Anterior cingulate cortex (tissue), 58 donors: ENCODE measurements around the gene CYLD.
A peak's percentile ranks its signal among the peaks of the same experiment; 100 is the strongest.

Experiments
- DNase-seq, 58 donors: peaks; one replicate each; lab custom pipeline; 2025; lab: John Stamatoyannopoulos, UW

The CYLD gene

DNA sequence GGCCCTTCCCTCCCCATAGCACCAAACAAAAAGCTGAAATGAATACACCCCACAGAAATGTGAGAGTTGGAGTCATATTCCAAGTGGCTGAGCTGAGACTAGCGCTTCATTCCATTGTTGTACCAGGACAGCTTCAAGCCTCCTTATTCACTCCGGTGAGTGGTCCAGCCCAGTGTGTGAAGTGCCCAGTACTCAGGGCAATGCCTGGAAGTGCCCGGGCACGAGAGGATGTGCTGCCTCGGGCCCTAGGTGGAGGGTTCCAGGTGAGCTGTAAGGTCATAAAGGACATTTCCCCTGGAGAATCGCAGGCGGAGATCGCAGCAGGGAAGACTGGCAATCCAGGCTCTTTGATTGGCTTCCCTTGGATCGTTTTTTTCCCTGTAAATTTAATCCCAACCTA, 5.4 kb upstream of the CYLD start:
- no peak for DNase-seq

DNA sequence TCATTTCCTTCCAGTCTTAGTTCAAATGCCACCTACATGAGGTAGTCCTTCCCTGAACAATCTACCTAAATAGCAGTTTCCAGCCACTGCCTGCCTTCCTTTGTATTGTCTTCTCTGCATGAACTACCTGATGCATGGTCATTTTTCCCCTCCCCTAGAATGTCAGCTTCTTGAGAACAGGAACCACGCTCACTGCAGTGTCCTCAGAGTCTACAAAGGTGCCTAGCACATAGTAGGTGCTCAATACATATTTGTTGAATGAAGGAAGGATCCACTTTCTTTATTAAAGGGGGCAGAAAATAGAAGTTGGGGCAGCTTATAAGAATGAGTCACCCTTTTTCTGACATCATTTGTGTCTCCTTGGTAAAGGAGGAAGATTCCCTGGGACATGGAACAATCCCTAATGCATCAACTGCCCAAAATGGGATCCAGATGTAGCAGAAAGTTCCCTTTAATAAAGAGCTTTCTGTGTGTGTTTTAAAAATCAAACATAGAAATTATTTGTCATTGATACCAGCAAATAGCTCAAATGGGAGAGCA, 4.4 kb upstream of the CYLD start:
- DNase-seq = no peak

DNA sequence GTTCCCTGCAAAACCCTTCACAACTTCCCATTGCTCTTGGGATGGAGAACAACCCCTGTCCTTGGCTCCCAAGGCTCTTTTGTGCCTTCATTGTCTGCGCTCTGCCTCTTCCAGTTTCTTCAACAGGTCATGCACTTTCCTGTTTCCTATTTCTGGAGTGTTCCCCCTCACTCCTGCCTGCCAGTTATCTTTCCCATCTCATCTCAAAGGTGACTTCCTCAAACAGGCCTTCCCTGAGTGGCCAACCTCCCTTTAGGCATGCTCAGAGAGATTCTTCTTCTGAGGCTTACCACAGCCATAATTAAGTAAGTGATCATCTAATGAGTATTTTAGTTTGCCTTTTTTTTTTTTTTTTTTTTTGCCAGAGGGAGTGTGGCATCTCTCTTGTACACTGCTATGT, 2.9 kb upstream of the CYLD start:
- no peak for DNase-seq

DNA sequence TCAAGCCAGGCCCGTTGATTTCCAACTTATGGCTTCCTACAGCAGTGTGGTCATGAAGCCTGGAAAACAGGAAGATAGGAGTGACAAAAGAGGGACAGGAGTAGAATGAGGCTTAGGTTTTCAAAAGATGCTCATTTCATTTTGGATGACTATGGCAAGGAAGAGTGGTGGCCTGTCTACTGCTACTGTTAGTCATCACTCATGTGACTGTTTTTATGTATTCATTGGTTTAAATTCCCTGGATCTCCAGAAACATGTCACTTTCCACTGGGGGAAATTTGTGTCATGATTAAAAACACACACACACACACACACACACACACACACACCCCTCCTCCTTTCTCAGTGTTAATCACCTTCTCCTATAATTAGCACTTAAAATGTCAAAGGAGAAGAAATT, 1.1 kb upstream of the CYLD start:
- no peak for DNase-seq

DNA sequence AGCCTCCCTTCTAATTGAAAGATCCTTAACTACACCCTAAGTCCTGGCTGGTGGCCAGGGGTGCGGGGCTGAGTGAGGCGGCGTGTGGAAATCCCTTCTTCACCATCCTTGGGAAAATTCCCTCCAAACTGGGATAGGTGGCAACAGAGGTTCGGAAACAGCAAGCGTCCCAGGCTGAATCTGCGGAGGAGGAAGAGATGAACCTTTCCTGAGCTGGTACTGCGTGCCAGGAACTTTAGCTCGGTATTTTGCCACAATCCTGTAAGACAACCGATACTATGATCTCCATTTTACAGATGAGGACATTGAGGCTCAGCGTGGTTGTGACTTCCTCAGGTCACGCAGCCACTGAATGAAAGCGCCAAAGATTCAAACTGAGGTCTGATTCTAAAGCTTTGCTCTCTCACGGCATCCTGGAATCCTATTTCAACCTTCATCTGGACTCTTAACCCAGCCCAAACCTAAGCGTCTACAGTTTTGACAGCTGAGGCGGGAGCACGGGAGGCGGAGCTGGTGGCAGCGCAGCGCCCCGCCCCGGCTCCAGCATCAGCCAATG, 583 bp upstream of the CYLD start:
- DNase-seq = peak in 4 of 58 donors; percentile 6 to 72 (median 36)

- DNase-seq = peak in 15 of 58 donors; percentile 10 to 55 (median 33)
Observed at GRCh38 chr16:50742576-50743200, 802 bp downstream of the CYLD start.

DNA sequence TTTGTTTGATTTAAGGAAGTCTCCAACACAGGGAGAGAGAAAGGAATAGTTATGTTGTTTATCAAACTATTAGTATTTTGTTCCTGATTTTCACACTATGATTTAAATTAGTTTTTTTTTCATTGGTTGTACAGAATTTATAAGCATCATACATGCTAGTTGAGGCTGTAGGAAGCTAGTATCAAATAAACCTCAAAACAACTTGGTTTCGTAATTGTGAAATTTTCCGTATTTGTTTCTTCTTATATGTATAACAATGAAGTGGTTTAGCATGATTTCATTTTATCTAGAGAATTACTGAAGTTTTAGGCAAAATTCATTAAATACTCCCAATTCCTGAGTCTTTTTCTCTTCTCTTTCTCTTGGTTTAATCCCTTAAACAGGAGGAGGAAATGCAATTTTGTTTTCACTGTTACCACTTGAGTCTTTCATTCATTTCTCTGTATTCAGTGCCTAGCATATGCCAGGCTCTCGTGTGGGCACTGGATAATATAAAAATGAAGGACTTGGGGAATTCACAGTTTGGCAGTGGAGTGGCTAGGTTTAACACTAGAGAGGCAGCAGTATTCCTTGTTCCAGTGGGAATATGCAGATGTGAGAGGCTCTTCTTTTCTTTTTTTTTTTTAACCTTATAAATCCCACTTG, 1.8 kb downstream of the CYLD start:
- DNase-seq = no peak

GRCh38 chr16:50744881-50745280, 3.0 kb downstream of the CYLD start:
- no peak for DNase-seq

DNA sequence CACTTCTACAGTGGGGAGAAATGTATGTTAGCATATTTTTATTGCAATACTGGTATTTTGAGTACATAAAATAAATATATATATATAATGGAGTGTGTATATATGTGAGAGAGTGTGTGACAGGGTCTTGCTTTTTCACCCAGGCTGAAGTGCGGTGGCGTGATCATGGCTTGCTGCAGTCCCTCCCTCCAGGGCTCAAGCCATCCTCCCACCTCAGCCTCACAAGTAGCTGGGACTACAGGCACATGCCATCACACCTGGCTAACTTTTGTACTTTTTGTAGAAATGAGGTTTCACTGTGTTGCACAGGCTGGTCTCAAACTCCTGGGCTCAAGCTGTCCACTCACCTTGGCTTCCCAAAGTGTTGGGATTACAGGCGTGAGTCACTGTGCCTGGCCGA, 4.1 kb downstream of the CYLD start:
- DNase-seq = no peak

DNA sequence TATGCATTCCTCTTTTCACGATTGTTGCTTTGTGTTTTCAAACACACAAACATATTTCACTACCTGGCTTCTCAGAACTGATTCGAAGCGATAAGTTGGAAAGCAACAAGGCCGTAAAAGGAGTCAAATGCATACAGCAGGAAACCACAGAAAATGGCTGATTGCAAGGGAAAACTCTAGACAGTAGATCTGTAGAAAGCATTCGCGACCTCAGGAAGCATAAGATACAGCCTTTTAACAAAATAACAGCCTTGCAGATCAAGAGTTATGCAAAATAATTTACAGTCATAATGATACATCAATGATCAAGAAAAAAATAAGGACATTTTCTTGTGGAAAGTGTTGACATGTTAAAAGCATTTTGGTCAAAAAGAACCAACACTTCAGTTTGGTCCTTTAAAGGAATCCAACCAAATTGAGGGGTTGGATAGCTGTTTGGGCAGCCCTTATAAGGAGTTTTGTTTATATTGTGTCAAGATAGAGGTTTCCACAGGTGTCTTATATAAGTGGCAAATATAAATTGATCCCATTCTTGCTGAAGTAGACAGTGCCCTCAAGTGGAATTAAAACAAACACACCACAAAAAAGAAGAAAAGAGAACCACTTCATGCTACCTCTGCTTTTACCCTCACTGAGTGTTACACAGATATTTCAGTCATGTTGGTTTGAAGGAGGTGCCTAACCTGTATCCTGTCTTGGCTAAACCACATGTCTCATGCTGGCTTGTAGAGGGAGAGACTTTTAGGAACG, 5.5 kb downstream of the CYLD start:
- no peak for DNase-seq

DNA sequence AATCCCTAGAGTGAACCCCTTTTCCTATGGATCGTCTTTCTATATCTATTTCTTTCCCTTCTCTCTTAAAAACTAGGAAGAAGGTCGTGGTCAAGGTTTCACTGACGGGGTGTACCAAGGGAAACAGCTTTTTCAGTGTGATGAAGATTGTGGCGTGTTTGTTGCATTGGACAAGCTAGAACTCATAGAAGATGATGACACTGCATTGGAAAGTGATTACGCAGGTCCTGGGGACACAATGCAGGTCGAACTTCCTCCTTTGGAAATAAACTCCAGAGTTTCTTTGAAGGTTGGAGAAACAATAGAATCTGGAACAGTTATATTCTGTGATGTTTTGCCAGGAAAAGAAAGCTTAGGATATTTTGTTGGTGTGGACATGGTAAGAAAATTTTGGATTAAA, 9.6 kb downstream of the CYLD start:
- DNase-seq = no peak

DNA sequence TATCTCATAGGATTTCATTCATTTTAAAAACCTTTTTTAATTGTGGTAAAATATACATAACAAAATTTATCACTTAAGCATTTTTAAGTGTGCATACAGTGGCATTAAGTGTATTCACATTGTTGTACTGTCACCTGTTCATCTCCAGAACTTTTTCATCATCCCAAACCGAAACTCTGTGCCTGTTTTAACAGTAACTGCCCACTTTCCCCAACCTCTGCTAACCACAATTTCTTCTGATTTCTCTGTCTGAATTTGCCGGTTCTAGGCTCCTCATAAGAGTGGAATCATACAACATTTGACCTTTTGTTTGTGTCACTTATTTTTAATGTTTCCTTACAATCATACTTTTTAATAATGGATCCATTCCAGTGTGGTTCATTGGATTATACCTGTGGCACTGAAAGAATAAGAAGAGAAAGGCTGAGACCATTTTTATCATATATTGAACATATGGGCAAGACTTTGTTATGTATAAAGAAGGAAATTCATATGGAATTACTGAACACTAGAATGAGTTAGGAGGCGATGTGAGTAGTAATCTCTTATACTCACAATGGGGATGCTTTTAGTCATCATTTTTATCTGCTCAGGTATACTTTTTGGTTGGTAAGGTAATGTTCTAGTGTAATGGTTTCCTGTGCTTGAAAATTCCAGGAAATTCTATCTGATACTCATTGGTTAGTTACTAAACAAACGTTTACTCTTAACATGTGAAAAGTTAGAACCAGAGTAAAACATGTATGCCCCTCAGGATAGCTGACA, 10.8 kb downstream of the CYLD start:
- no peak for DNase-seq

DNA sequence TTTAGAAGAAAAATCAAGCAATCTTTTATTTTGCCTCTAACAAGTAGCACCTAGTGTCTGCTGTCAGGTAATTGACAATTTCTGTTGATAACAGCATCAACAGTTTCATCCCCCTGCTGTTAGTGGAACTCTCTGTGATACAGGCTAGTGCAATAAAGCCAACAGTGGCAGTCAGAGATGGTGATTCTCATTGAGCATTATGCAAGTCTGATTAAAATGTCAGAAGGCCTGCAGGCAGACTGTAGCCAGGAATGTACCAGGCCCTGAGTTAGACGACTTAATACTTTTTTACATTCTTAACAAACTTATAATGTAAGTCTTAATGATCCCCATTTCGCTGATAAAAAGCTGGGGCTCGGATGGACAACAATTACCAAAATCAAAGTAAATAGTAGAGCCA, 14.6 kb downstream of the CYLD start:
- DNase-seq = no peak

DNA sequence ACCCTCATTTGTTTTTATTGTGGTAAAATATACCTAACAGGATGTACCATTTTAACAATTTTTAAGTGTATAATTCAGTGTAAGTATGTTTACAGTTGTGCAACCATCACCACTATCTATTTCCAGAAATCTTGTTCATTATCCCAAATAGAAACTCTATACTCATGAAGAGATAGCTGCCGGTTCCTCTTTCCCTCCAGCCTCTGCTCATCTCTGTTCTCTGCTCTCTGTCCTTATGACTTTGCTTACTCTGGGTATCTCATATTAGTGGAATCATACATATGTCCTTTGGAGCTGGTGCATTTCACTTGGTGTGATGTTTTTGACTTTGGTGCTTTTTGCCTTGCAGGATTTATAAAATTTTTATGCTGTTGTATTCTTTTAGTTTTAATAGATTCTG, 19.4 kb downstream of the CYLD start:
- no peak for DNase-seq

GRCh38 chr16:50762241-50762640, 20.4 kb downstream of the CYLD start:
- no peak for DNase-seq

DNA sequence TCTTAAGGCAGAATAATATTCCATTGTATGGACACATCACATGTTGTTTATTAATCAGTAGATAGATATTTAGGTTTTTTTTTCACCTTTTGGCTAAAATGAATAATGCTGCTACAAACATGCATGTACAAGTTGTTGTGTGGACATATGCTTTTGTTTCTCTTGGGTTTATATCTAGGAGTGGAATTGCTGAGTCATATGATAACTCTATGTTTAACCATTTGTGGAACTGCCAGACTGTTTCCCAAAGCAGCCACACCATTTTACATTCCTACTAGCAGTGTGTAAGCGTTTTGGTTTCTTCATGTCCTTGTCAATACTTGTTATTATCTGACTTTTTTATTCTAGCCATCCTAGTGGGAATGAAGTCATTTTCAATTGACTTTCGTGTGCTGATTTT, 21.3 kb downstream of the CYLD start:
- DNase-seq = no peak

DNA sequence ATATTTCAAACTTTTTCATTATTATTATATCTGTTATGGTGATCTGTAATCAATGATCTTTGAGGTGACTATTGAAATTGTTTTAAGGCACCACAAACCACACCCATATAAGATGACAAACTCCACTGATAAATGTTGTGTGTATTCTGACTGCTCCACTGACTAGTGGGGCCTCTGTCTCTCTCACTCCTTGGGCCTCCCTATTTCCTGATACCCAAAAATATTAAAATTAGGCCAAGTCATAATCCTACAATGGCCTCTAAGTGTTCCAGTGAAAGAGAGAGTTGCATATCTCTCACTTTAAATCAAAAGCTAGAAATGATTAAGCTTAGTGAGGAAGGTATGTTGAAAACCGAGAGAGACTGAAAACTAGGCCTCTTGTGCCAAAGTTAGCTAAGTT, 23.4 kb downstream of the CYLD start:
- DNase-seq = no peak

DNA sequence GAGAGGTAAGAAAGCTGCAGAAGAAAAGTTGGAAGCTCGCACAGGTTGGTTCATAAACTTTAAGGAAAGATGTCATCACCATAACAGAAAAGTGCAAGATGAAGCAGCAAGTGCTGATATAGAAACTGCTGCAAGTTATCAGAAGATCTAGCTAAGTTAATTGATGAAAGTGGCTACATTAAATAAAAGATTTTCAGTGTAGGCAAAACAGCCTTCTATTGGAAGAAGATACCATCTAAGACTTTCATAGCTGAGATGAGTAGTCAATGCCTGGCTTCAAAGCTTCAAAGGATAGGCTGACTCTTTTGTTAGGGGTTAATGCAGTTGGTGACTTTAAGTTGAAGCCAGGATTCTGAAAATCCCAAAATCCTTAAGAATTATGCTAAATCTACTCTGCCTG, 24.0 kb downstream of the CYLD start:
- DNase-seq = no peak

DNA sequence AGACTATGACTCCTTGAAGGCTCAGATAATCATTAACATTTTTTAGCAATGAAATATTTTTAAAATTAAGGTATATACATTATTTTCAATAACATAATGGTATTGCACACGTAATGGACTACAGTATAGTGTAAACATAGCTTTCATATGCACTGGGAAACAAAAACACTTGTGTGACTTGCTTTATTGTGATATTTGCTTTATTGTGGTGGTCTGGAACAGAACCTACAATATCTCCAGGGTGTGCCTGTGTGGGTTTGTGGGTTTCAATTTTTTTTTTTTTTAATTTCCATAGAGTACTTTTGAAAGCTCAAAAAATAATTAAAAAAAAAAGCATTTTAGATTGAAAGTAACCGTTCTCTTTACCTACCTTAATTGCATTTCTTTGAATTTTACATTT, 25.3 kb downstream of the CYLD start:
- no peak for DNase-seq

- no peak for DNase-seq
Observed at GRCh38 chr16:50771366-50771765, 29.5 kb downstream of the CYLD start.

- DNase-seq = no peak
Observed at GRCh38 chr16:50774405-50774804, 32.5 kb downstream of the CYLD start.
